Esophagus (tissue), 2 donors: ENCODE measurements around the gene CARD10. TPM values are rescaled to one million over a fixed set of nuclear protein-coding genes. Genes with fewer than 3 reads are reported as not detected.

Experiments
- H3K27ac ChIP-seq, 2 donors: one replicate each; pipeline ENCODE4 v1.5.1; 2013; ENCODE audit warnings: low read depth in 2 of 2, mild to moderate bottlenecking in 2 of 2, inconsistent platforms in 1 of 2, low read length in 1 of 2, moderate library complexity in 1 of 2
- H3K27me3 ChIP-seq, 2 donors: one replicate each; pipeline ENCODE4 v1.6.1; 2013; ENCODE audit warnings: low read length in 2 of 2, control low read depth in 1 of 2, mild to moderate bottlenecking in 1 of 2; ENCODE audit not compliant: insufficient read depth in 2 of 2, control insufficient read depth in 1 of 2
- H3K36me3 ChIP-seq, 2 donors: one replicate each; pipeline ENCODE4 v1.6.1; 2013; ENCODE audit warnings: low read length in 1 of 2; ENCODE audit not compliant: control insufficient read depth in 2 of 2, insufficient read depth in 2 of 2
- H3K4me1 ChIP-seq, 2 donors: one replicate each; pipeline ENCODE4 v1.6.1; 2013; ENCODE audit warnings: low read length in 1 of 2; ENCODE audit not compliant: control insufficient read depth in 2 of 2, insufficient read depth in 2 of 2
- H3K4me3 ChIP-seq, 2 donors: one replicate each; pipeline ENCODE4 v1.5.1; 2013; ENCODE audit warnings: low read length in 2 of 2, mild to moderate bottlenecking in 2 of 2, low read depth in 1 of 2, moderate library complexity in 1 of 2
- H3K9me3 ChIP-seq, 2 donors: one replicate each; pipeline ENCODE4 v1.6.1; 2013; ENCODE audit warnings: mild to moderate bottlenecking in 2 of 2, low read depth in 1 of 2, low read length in 1 of 2, moderate library complexity in 1 of 2; ENCODE audit not compliant: control insufficient read depth in 2 of 2, insufficient read depth in 1 of 2
- WGBS, 2 donors: extraction: QIAGEN DNeasy Blood & Tissue Kit; methylation state at CpG; one replicate each; pipeline ENCODE4 v1.1.7; 2013; 5-methylcytosine and 5-hydroxymethylcytosine counted together
- polyA plus RNA-seq, 2 donors: library from polyadenylated mRNA; stranded (reverse); fragments of 200-250 nt; gene quantifications; one replicate each; pipeline ENCODE4 v1.2.3, GENCODE V29; 2013
- donor health status: healthy with polysubstance abuse.
- donor health status: Bipolar disorder and iron deficiency.

The CARD10 gene
- polyA plus RNA-seq, 2 donors, result 13.0 to 13.1 TPM

GRCh38 chr22:37491106-37491505 lies 28.1 kb downstream of the CARD10 start:
- H3K4me3 ChIP-seq, result no peak overlapping the region
- H3K27me3 ChIP-seq, result no peaks in the 10 kb centered on the region
- H3K4me1 ChIP-seq, result peaks cover 0 to 9% of the 10 kb centered on the region in 2 donors
- H3K9me3 ChIP-seq, result no peaks in the 10 kb centered on the region
- peaks cover 0 to 11% of the 10 kb centered on the region in 2 donors for H3K36me3 ChIP-seq
- 87% methylated on average over 15 to 16 of the region's 16 CpGs for WGBS, 2 donors
- H3K27ac ChIP-seq, result no peak overlapping the region

- no peaks in the 10 kb centered on the region for H3K27me3 ChIP-seq
- WGBS, 2 donors, result 89 to 90% methylated on average over 10 of the region's 10 CpGs
- no peaks in the 10 kb centered on the region for H3K9me3 ChIP-seq
- no peak overlapping the region for H3K4me3 ChIP-seq
- peaks cover 0 to 12% of the 10 kb centered on the region in 2 donors for H3K4me1 ChIP-seq
- H3K27ac ChIP-seq, result no peak overlapping the region
- peaks cover 0 to 5% of the 10 kb centered on the region in 2 donors for H3K36me3 ChIP-seq
Measured at GRCh38 chr22:37489983-37490382, 29.2 kb downstream of the CARD10 start.

GRCh38 chr22:37488337-37489135 lies 30.7 kb downstream of the CARD10 start:
- peaks cover 0 to 12% of the 10 kb centered on the region in 2 donors for H3K4me1 ChIP-seq
- no peaks in the 10 kb centered on the region for H3K27me3 ChIP-seq
- H3K36me3 ChIP-seq, result peaks cover 0 to under 1% of the 10 kb centered on the region in 2 donors
- H3K9me3 ChIP-seq, result no peaks in the 10 kb centered on the region
- no peak overlapping the region for H3K27ac ChIP-seq
- WGBS, 2 donors, result 74 to 77% methylated on average over 15 of the region's 15 CpGs
- H3K4me3 ChIP-seq, result no peak overlapping the region

- Histone ChIP-seq H3K27me3 (no peaks in the 10 kb centered on the region), H3K9me3 (no peaks in the 10 kb centered on the region), H3K27ac (no peak overlapping the region), H3K4me1 (peaks cover 0 to 16% of the 10 kb centered on the region in 2 donors), H3K36me3 (no peaks in the 10 kb centered on the region), H3K4me3 (no peak overlapping the region)
- WGBS, 2 donors, result 77 to 79% methylated on average over 4 of the region's 4 CpGs
Measured at GRCh38 chr22:37487571-37487970, 31.6 kb downstream of the CARD10 start.

- H3K27ac ChIP-seq, result no peak overlapping the region
- H3K4me1 ChIP-seq, result peaks cover 0 to 16% of the 10 kb centered on the region in 2 donors
- H3K36me3 ChIP-seq, result no peaks in the 10 kb centered on the region
- no peaks in the 10 kb centered on the region for H3K27me3 ChIP-seq
- H3K9me3 ChIP-seq, result no peaks in the 10 kb centered on the region
- no peak overlapping the region for H3K4me3 ChIP-seq
- WGBS, 2 donors, result 73 to 82% methylated on average over 10 of the region's 10 CpGs
Measured at GRCh38 chr22:37487129-37487528, 32.1 kb downstream of the CARD10 start.

GRCh38 chr22:37486224-37486845 lies 32.9 kb downstream of the CARD10 start, which contains the start of gene MFNG:
MFNG (minus strand) TSS chr22:37486384; CDS start chr22:37486177, 207 bp downstream.
- no peaks in the 10 kb centered on the region for H3K9me3 ChIP-seq
- H3K27ac ChIP-seq, result peak within 1 kb of the TSS; percentile 76 to 78
- H3K27me3 ChIP-seq, result no peaks in the 10 kb centered on the region
- 4 to 5% methylated on average over 18 to 24 of the region's 24 CpGs for WGBS, 2 donors
- peak within 1 kb of the TSS; percentile 26 to 47 for H3K4me3 ChIP-seq
- H3K4me1 ChIP-seq, result peaks cover 0 to 16% of the 10 kb centered on the region in 2 donors
- H3K36me3 ChIP-seq, result no peaks in the 10 kb centered on the region

- Histone ChIP-seq H3K9me3 (no peaks in the 10 kb centered on the region), H3K27ac (peak overlapping the region; percentile 76 to 78), H3K4me1 (peaks cover 0 to 16% of the 10 kb centered on the region in 2 donors), H3K36me3 (no peaks in the 10 kb centered on the region), H3K27me3 (no peaks in the 10 kb centered on the region), H3K4me3 (peak overlapping the region; percentile 26 to 47)
- WGBS, 2 donors, result 58 to 60% methylated on average over 26 of the region's 26 CpGs
Measured at GRCh38 chr22:37485395-37486223, 33.6 kb downstream of the CARD10 start.

GRCh38 chr22:37484480-37485394 lies 34.5 kb downstream of the CARD10 start:
- no peaks in the 10 kb centered on the region for H3K9me3 ChIP-seq
- H3K4me1 ChIP-seq, result peaks cover 0 to 16% of the 10 kb centered on the region in 2 donors
- H3K36me3 ChIP-seq, result no peaks in the 10 kb centered on the region
- peak overlapping the region; percentile 76 to 78 for H3K27ac ChIP-seq
- peak overlapping the region; percentile 26 to 47 for H3K4me3 ChIP-seq
- H3K27me3 ChIP-seq, result no peaks in the 10 kb centered on the region
- 60 to 67% methylated on average over 39 of the region's 39 CpGs for WGBS, 2 donors
